HEK293T (cell line): Measurements from ENCODE around the gene HIRA.

Experiments used
- FOXM1 ChIP-seq: fragments of 450-650 bp; IDR thresholded peaks from 2 replicates; pipeline ENCODE4 v1.6.1; 2017; ENCODE audit warnings: mild to moderate bottlenecking, borderline replicate concordance
- LEF1 ChIP-seq: fragments of 450-650 bp; IDR thresholded peaks from 2 replicates; pipeline ENCODE4 v1.6.1; 2017; ENCODE audit warnings: mild to moderate bottlenecking, borderline replicate concordance

DNA sequence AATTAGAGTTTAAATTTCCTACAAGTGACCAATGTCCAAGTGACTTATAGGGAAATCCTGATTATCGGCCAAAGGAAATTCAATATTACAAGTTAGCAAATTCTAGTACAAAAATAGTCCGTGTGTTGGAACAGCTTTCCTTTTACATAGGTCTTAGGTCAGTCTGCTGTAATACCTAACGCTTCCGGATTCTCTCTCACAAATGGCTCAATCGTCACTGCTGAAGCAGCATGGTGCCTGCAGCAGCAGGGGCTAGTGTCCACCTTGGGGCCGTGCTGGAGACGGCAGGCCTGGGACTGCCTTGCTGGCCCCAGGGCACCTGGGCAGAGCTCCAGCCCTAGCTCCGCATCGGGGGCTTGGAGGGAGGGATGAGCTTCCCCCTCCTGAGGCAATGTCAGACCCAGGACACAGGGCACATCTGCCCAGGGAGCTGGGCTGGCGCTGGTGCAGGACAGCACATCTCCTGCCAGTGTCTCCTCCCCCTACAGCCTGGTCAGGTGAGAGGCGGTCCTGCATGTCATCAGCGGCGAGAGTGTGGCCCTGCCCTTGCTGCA lies 100.6 kb downstream of the HIRA start:
- TF ChIP-seq FOXM1 (no peak), LEF1 (no peak)
